ENCODE measurements around the gene IFNK.

IFNK gene

DNA sequence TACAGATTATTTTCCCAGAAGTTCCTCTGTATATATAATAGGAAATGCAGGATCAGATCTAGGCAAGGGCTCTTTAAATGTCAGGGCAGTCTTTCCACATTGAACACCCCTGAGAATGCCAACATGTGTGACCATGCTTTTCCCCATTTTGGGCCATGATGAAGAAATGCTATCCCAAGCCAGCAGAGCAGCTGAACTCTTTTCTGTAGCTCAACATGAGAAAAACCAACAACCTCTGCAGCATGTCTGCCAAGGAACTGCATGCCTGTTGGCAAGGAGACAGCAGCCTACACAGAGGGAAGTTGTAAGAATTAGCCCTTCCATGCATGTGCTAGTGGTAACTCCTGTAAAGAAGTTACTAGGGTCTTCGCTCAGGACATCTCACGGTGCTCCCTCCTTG is 9.5 kb upstream of the IFNK start:
- no peak for DNase-seq

DNA sequence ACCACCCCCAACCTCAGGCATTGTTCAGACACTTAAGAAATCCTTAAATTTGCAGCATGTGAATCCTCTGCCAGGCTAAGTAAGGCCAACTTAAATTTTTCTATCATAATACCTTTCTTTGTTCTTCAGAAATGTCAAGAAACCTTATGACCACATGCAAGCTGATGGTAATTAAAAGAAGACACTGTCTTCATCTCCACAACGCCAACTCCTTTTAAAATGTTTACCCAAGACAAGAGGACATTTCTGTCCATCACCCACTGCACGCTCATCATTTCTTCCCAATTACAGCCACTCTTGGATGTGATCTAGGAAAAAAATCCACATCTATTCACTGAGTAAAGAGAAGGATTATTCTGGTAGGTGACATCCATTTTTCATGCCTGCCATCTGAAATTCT is 6.1 kb upstream of the IFNK start:
- no peak for DNase-seq

DNA sequence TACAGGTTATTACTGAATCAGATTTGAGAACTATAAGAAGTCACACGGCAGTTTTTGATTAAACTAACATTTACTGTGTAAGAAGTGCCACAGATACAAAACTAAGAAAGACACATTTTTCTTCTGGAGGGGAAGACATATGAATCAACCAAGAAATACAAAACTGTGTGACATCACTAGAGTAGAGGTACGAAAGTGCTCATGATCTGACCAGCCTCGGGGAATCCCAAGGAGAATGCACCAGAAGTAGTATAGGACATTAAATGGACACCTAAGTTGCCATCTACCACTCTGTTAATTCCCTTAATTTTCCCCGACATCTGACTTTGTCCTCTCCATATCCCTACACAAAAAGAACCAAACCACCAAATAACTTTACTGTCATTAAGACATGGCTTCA is 5.3 kb upstream of the IFNK start:
- no peak for DNase-seq

DNA sequence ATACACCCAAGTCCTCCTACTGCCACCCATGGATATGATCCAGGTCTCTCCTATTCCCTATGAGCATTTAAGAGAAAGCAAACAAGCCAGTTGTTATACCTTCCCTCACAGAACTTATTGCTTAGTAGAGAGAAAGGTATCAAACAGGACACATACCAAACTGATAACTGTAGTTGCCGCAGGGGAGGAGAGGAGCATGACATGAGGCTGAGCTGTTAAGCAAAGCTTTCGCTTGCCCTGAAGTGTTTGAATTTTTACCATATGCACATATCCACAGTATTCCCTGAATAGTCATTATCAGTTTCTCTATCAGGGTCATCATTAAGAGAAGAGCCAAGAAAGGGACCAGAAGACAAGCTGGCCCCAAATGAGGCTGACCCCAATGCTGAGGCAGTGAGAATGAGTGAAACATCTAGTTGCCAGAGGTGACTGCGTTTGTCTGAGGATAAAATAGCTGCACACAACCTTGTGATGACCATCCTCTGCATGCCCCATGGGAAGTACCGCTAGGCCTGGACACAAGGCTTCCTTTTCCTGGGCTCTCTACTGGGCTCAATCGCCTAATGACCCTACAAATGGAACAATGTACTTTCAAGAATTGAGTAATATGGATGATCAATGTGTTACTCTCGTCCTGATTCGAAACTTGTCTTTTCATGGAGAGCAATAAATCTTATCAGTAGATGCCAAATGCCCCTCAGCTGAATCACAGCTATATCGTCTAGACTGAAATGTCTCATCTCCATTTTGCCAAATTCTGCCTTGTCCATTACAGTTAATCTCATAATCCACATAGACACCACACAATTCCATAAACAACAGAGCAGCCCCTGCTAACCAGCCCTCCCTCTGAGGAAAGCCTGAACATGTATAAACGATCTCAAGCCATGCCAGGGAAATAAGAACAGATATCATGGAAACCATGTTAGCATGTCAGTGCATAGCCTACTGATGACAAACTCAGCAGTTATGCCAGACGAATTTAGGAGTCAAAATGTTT is 4.3 kb upstream of the IFNK start:
- no peak for DNase-seq

DNA sequence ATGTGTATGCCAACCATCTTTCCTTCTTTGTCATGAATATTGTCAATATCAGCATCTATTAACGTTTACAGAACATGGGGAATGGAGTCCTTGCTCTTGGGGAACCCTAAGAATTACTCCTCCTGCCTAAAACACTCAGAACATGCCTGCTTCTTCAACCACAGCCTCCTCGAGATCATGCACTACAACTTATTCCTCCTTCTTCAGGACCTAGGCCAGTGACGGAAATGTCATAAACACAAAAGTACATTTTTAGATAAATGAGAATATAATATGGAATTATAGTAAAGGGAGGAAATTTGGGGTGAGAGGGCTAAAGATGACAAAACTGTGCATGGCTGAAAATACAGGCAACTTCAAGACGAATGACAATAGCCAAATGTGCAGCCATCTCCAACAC is 3.1 kb upstream of the IFNK start:
- no peak for DNase-seq

DNA sequence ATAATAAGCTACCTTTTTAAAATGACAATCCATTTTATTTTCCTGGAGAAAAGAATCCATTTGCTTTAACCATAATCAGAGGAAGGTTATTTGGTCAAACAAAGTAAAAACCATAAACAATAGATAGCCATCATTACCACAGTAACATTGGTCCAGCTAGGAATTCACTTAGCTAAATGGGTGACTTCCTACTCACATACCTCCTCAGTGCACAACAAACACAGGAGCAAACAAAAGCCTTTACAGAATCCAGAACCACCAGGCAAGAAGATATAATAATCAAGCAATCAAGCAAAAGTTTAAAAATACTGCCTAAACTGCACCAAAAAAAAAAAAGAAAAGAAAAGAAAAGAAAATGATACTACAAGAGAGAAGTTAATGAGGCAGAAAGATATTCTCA is 949 bp upstream of the IFNK start:
- no peak for DNase-seq

DNA sequence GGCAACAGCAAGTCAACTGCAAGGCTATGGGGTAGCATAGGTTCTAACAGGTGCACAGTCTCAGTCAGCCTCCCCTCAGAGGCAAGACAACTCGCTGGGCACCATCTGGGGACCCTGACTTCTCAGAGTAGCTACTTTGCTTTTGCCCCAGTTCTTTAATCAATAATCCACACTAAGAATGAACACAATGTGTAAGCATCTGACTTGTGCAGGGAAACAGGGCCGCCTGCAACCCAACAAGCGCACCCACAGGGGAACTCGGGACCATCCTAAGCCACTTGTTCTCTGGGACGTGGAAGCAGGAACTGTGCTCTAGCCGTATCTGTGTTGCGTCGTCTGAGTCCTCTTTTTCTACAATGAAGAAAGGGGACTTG is 3.6 kb downstream of the IFNK start:
- no peak for DNase-seq

DNA sequence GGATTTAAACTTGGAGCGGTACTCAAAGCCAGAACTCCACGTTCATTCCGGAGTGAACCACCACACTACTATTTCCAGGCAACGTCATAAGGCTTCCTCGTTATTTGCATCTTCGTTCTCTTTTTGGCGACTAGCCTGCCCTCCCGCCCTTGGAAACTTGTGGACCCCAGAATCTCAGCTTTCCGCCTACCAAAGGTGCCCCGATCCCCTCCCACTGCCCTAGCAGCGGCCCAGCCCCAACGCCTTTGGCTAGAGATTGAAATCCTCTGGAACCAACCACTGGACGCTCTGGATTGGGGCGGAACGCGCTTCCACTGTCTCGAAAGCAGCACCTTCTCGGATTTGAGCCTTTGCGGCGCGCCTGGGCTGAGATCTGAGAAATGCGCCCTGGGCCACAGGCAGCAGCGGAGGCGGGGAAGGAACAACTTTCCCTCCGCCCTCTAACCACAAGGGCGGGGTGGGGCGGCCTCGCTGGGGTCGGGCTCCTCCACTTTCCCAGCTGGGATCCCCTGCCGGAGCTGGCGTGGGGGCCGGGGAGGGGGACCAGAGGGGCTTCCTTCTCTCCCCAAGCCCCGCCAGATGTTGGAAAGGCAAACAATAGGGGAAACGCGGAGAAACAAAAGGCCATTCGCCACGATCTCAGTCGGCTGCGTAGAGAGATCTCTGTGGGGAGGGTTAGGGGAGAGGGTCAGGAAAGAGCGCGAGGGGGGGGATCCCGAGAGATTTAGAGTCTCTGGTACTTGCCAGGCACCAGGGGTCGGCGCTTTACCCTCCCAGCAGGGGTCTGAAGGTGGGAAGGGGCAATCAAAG is 4.2 kb downstream of the IFNK start:
- peak; percentile 43 to 60 for DNase-seq

DNA sequence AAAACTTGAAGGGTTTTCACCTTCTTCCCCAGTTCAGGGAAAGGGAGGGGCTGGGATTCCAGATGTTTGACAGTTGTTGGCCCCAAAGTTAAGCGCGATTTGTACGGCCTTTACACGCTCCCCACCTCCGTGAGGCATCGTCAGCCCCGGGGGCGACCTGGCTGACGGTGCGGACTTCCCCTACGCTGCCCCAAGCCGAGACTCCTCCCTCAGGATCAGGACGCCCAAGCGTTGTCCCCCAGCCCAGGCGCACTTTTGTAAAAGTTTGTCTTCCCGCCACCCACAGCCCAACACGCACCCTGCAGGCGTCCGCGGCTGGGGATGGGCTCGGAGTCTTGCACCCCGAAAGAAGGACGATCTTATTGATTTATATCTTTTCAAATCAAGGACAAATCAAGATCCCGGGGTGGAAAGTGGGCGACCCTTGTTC is 4.8 kb downstream of the IFNK start:
- peak; percentile 44 to 67 for DNase-seq

DNA sequence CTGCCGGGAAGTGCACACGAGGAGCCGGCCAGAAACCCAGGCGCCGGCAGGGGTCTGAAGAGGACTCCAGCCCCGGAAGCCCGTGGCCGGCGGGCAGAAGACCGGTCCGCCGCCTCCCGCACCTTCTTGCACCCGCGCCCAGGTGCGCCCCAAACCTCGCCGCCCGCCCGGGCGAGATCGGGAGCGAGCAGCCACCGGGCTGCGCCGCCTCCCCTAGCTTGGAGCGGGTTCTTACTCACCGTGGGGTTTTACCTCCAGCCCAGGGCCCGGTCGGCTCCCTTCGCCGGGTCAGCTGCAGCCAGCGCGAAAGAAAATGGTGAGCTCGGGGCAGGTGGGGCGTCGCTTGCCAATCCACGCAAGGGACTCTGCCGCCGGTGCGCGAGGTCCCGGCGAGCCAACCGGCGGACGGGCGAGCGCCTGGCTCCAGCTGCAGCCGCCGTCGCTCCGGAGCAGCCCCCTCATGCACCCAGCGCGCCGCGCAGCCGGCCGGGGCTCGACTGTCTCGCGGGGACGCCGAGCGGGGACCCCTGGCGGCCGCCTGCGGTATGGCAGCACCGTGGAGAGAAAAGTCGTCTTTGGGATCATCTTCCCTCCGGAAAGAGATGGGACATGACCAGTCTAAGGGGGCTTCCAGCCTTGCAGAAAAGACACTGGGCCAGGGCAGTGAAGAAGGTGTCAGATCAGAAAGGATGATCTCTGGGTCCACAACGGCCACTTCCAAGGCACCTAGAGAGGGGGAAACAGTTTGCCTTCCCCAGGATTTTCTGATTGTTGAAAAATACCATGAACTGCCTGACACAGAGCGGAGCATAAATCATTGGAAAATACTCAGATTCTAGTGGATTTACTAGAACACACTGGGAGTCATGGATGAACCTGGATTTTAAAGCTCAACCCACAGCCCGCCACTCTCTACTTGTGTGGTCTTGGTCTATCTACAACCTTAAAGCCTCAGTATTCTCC is 5.5 kb downstream of the IFNK start, which contains the start of gene MOB3B:
MOB3B (minus strand) TSS at position 499 of the 963 bp plus-strand sequence. CDS start 74,264 bp downstream, outside the sequence.
- DNase-seq, result peak; percentile 72 to 77

DNA sequence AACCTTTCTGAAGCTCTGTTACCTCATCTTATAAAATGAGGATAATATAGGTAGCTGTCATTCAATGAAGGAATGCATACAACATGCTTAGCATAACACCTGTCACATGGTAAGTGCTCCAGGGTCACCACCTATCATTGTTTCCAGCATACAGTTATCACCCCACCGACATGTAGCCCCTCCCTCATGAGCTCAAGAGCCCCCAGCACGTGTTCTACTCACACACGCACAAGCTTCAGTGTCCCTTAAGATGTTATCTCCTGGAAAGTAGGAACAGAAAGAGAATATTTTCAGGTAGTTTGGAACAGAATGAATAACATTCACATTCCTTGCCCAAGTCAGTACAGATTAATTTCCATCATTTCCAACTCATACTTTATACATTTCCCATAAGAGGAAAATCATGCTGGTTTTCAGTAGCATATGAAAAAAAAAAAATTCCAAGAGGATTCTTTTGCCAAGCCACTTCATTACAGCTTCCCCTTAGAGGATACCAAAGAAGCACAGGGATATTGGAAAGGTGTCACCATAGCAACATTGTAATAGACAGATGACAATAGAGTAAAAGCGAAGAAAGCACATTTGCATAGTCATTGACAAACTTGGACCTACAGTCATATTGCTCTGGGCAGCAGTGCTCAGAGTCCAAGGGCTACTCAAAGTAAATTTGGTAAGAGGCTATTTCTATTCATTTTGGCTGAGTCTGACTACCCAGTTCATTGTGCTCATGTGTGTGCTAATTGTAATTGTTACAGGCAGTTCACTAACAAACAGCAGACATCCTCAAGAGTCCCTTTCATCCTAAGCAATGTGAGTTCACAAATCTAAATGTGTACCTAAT is 7.0 kb downstream of the IFNK start:
- no peak for DNase-seq

DNA sequence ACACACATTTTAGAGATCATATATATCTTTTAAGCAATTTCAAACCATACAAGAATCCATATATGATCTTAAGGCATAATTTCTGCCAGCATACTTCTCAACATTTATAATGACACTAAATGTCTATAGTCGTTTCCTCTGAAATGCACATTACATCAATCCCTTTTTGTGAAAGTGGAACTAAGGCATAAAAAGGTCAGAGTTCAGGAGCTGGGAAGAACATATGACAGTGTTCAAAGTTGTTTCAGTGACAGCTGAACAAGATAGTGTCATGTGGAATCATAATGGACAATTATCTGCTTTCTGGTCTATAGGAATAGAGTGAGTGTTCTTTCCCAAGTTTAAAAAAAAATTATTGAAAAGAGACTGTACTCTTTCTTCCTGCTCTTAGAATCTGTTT is 8.0 kb downstream of the IFNK start:
- DNase-seq, result no peak

DNA sequence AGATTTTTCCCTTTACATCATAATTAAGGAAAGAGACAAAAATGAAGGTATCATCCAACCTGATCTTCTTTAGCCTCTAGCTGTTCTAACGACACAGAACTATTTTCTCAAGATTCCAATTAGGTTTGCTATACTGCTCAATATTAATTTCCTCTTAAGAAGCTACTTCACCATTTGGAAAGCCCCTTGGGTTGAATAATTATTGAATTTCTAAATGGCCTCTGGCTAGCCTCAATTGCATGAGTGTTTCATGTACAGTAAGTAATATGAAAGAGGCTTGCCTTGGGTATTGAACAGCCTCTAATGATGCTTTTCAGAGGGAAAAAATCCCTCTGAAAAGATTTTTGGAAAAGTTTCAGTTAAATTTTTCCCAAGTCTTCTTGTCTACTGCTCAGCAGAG is 9.2 kb downstream of the IFNK start:
- DNase-seq, result no peak

DNA sequence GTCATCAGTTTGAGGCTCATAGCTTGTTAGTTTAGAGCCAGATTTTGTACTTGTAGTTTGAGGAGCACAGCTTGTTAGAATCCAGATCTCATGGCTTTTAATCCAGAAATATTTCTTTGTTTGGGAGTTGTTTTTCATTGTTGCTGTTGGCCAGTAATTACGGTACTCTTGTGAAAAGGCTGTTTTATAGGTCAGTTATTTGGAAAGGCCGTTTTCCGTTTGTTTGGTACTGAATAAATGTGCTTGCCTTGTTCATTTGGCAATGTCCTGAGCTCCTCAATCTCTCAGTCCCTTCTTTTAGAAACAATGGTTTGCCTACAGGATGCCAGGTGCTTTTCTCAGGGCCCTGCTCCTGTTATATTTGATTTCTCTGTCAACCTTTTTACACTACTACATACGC is 10.0 kb downstream of the IFNK start:
- no peak for DNase-seq

DNA sequence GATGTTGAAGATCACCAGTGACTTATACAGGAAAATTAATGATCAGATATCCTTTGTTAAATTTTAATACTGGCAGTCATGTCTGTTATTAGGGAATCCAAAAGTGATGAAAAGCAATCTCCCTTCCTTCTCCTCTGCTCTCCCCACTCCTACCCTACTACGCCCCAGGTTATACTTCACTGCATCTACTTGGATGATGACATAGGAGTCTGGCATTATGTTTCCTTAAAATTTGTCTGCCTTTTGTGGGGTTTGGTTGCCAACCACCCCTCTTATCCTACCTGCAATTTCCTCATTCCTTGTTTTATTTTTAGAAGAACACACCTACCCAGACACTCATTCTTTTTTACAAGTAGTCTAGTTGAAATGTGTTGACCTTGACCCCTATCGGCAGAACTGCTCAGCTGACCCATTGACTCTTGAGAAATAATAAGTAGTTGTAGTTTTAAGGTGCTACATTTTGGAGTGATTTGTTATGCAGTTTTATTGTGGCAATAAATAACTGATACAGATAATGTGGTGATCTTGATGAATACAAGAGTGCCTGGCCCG is 10.6 kb downstream of the IFNK start:
- DNase-seq, result no peak

DNA sequence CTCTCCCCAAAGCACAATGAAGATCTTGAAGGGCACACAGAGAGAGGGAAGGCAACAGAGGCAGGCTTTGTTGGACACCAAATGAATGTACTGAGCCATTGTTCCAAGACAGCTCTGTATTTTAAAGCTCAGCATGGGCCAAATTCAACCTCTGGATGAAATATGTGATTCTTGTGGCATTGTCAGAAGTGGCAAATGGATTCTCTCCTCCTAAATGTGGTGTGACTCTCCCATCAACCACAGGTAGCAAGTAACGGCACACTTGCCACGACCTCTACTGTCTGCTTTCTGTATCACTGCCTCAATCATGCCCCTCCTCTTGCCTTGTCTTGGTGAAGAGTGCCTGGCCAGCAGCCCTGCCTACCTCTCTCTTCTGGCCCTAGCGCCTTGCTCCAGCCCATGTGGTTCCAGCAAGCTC is 11.6 kb downstream of the IFNK start:
- DNase-seq, result no peak

DNA sequence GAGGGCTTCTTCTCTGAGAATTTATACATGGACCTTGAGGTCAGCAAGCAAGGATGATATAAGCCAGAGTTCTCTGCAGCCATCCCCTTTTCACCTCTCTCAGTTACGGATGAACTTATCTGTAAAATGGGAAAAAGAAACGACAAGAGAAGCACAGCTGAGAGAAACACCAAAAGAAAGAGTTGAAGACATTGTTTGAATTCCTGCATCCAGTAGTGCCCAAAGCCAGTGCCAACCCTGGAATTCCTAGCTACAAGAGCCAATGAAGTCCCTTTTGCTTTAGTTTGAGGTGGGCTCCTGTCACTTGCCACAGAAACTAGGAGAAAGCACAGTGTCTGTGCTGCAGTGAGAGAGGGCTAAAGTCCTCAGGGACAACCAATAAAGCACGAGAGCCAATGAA is 12.1 kb downstream of the IFNK start:
- no peak for DNase-seq

DNA sequence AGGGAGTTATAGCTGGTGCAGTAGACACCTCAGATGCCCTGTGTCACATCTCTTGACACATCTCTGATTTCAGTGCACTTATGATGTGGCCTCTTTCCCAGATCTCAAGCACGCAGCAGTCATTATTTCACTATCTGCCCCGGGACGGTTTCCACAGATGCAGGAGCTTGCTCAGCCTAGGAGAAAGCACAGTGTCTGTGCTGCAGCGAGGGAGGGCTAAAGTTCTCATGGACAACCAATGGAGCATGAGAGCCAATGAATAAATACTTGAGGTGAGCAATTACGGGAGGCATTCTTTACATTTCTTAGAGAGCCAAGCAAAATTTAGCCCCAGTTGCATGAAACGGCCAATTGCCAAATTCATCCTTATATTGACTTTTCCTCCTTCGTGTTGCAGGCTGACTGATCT is 12.9 kb downstream of the IFNK start:
- DNase-seq, result no peak

DNA sequence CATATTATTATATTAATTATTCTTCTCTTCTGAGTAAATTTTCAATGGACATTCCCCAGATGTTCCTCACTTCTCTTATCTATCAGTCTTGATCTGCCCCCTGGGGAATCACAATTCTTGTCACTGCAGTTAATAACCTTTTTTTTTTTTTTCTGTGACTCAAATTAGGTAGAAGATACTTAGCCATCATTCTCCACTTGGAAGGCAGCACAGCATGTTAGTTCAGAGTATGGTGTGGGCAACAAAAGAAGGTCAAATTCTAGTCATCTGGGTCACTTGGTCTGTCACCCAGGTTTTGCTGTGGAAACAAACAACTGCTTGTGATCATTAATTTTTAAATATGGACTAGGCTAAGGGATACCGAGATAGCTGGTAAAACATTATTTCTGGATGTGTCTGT is 13.7 kb downstream of the IFNK start:
- DNase-seq, result no peak

DNA sequence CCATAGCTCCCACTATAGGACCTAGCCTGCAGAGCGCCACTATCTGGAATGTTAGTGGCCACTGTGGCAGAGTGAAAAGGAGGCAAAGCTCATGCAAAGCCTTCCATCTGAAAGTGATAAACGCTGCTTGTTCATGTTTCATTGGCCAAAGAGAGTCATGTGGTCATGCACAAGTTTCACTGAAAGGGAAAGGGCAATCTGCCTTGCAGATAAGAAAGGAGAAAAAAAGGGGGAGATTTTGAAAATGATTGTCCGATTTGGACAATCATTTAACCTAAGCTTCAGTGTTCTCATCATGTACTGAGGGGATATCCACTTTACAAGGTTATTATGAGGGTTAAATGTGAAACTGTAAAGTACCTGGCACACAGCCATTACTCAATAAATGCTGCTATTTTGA is 14.6 kb downstream of the IFNK start:
- no peak for DNase-seq
